GM23248 (cell line): ENCODE results near the gene TSSK3.

Experiments
- EZH2 ChIP-seq: fragments of 200-600 bp; sonication (generic); IDR thresholded peaks from 2 replicates; pipeline ENCODE4 v1.6.1; 2018; ENCODE audit warnings: antibody characterized with exemption, mild to moderate bottlenecking; ENCODE audit not compliant: insufficient read depth, poor library complexity, severe bottlenecking
- EZH2phosphoT487 ChIP-seq: fragments of 200-600 bp; sonication (generic); IDR thresholded peaks from 2 replicates; pipeline ENCODE4 v1.6.1; 2018; ENCODE audit warnings: antibody characterized with exemption, moderate library complexity, mild to moderate bottlenecking, low read depth; ENCODE audit not compliant: insufficient read depth

DNA sequence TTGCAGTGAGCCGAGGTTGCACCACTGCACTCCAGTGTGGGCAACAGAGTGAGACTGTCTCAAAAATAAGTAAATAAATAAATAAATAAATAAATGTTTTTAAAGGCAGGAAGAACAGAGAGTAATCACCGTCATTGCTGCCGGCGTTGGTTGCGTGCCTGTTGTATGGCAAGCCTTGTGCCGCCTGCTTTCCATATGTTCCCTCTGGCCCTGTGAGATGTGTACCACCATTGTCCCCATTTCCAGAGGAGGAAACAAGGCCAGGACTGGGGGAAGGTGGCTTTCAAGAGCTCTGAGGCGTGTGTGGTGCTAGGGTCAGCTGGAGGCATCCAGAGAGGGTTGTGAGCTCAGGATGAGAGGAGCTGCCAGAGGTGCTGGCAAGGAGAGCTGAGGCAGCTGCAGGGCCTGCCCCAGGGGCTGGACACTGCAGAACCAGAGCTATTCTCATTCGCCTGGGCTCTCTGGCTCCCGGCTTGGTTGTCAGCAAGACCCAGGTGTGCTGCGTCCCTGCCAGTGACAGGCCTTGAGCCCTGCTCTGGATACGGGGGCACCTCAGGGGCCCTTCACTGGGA lies 21.1 kb upstream of the TSSK3 start:
- TF ChIP-seq EZH2 (no peak), EZH2phosphoT487 (no peak)
